ENCODE measurements around the gene CENPP.
"Not testable (repeated sequence)": the region's sequence is repeated elsewhere in the genome, so short reads cannot be mapped to it uniquely, and the experiment has no call there.

The CENPP gene

GRCh38 chr9:92563116-92564100 lies 237.7 kb downstream of the CENPP start:
- Histone ChIP-seq H3K4me1 (ENCODE audit: control insufficient read depth, insufficient read depth, low read length, poor library complexity, severe bottlenecking) (peaks cover 4% of the 10 kb centered on the region), H3K36me3 (ENCODE audit: control insufficient read depth, insufficient read depth, low read length) (no peaks in the 10 kb centered on the region), H3K27ac (ENCODE audit: low read depth, low read length, severe bottlenecking) (no peak overlapping the region), H3K9me3 (ENCODE audit: control insufficient read depth, low read length) (no peaks in the 10 kb centered on the region), H3K4me3 (ENCODE audit: extremely low read depth, insufficient read depth, low read length, poor library complexity, severe bottlenecking) (no peak overlapping the region)
- 100% methylated on average over 1 of the region's 3 CpGs for WGBS, 2 experiments (ENCODE audit: insufficient coverage in 2 of 2)

- Histone ChIP-seq H3K9me3 (ENCODE audit: control insufficient read depth, low read length) (no peaks in the 10 kb centered on the region), H3K36me3 (ENCODE audit: control insufficient read depth, insufficient read depth, low read length) (no peaks in the 10 kb centered on the region), H3K27ac (ENCODE audit: low read depth, low read length, severe bottlenecking) (no peak overlapping the region), H3K4me1 (ENCODE audit: control insufficient read depth, insufficient read depth, low read length, poor library complexity, severe bottlenecking) (peaks cover 4% of the 10 kb centered on the region), H3K4me3 (ENCODE audit: extremely low read depth, insufficient read depth, low read length, poor library complexity, severe bottlenecking) (no peak overlapping the region)
Observed at GRCh38 chr9:92564504-92564903, 238.8 kb downstream of the CENPP start.

- H3K4me1 ChIP-seq (ENCODE audit: control insufficient read depth, insufficient read depth, low read length, poor library complexity, severe bottlenecking), result peaks cover 4% of the 10 kb centered on the region
- no CpG with 5 or more reads among the region's 2 CpGs for WGBS, 2 experiments (ENCODE audit: insufficient coverage in 2 of 2)
- no peak overlapping the region for H3K27ac ChIP-seq (ENCODE audit: low read depth, low read length, severe bottlenecking)
- no peak overlapping the region for H3K4me3 ChIP-seq (ENCODE audit: extremely low read depth, insufficient read depth, low read length, poor library complexity, severe bottlenecking)
- no peaks in the 10 kb centered on the region for H3K9me3 ChIP-seq (ENCODE audit: control insufficient read depth, low read length)
- H3K36me3 ChIP-seq (ENCODE audit: control insufficient read depth, insufficient read depth, low read length), result no peaks in the 10 kb centered on the region
Observed at GRCh38 chr9:92564982-92565381, 239.2 kb downstream of the CENPP start.

GRCh38 chr9:92571871-92572270 lies 246.1 kb downstream of the CENPP start:
- not testable (repeated sequence) for H3K27ac ChIP-seq (ENCODE audit: low read depth, low read length, severe bottlenecking); H3K4me3 ChIP-seq (ENCODE audit: extremely low read depth, insufficient read depth, low read length, poor library complexity, severe bottlenecking); H3K9me3 ChIP-seq (ENCODE audit: control insufficient read depth, low read length); H3K36me3 ChIP-seq (ENCODE audit: control insufficient read depth, insufficient read depth, low read length); H3K4me1 ChIP-seq (ENCODE audit: control insufficient read depth, insufficient read depth, low read length, poor library complexity, severe bottlenecking)
- WGBS, 2 experiments (ENCODE audit: insufficient coverage in 2 of 2), result 67 to 100% methylated on average over 2 of the region's 2 CpGs

- not testable (repeated sequence) for H3K27ac ChIP-seq (ENCODE audit: low read depth, low read length, severe bottlenecking); H3K4me3 ChIP-seq (ENCODE audit: extremely low read depth, insufficient read depth, low read length, poor library complexity, severe bottlenecking); H3K9me3 ChIP-seq (ENCODE audit: control insufficient read depth, low read length); H3K4me1 ChIP-seq (ENCODE audit: control insufficient read depth, insufficient read depth, low read length, poor library complexity, severe bottlenecking); H3K36me3 ChIP-seq (ENCODE audit: control insufficient read depth, insufficient read depth, low read length)
- 95 to 99% methylated on average over 10 to 13 of the region's 14 CpGs for WGBS, 2 experiments (ENCODE audit: insufficient coverage in 2 of 2)
Observed at GRCh38 chr9:92573612-92574011, 247.9 kb downstream of the CENPP start.

GRCh38 chr9:92576175-92576574 lies 250.4 kb downstream of the CENPP start:
- Histone ChIP-seq H3K9me3 (ENCODE audit: control insufficient read depth, low read length) (no peaks in the 10 kb centered on the region), H3K4me3 (ENCODE audit: extremely low read depth, insufficient read depth, low read length, poor library complexity, severe bottlenecking) (no peak overlapping the region), H3K36me3 (ENCODE audit: control insufficient read depth, insufficient read depth, low read length) (no peaks in the 10 kb centered on the region), H3K4me1 (ENCODE audit: control insufficient read depth, insufficient read depth, low read length, poor library complexity, severe bottlenecking) (no peaks in the 10 kb centered on the region), H3K27ac (ENCODE audit: low read depth, low read length, severe bottlenecking) (no peak overlapping the region)
- no CpG with 5 or more reads among the region's 1 CpG for WGBS, 2 experiments (ENCODE audit: insufficient coverage in 2 of 2)

GRCh38 chr9:92589923-92590322 lies 264.2 kb downstream of the CENPP start:
- Histone ChIP-seq H3K4me3 (ENCODE audit: extremely low read depth, insufficient read depth, low read length, poor library complexity, severe bottlenecking) (no peak overlapping the region), H3K9me3 (ENCODE audit: control insufficient read depth, low read length) (no peaks in the 10 kb centered on the region), H3K4me1 (ENCODE audit: control insufficient read depth, insufficient read depth, low read length, poor library complexity, severe bottlenecking) (no peaks in the 10 kb centered on the region), H3K36me3 (ENCODE audit: control insufficient read depth, insufficient read depth, low read length) (no peaks in the 10 kb centered on the region), H3K27ac (ENCODE audit: low read depth, low read length, severe bottlenecking) (no peak overlapping the region)
- WGBS, 2 experiments (ENCODE audit: insufficient coverage in 2 of 2), result 100% methylated on average over 1 of the region's 1 CpG; no CpG with 5 or more reads in 1 of the 2 experiments

- no peaks in the 10 kb centered on the region for H3K9me3 ChIP-seq (ENCODE audit: control insufficient read depth, low read length)
- no peak overlapping the region for H3K4me3 ChIP-seq (ENCODE audit: extremely low read depth, insufficient read depth, low read length, poor library complexity, severe bottlenecking)
- H3K36me3 ChIP-seq (ENCODE audit: control insufficient read depth, insufficient read depth, low read length), result no peaks in the 10 kb centered on the region
- H3K27ac ChIP-seq (ENCODE audit: low read depth, low read length, severe bottlenecking), result no peak overlapping the region
- no peaks in the 10 kb centered on the region for H3K4me1 ChIP-seq (ENCODE audit: control insufficient read depth, insufficient read depth, low read length, poor library complexity, severe bottlenecking)
- 81 to 90% methylated on average over 2 to 3 of the region's 3 CpGs for WGBS, 2 experiments (ENCODE audit: insufficient coverage in 2 of 2)
Observed at GRCh38 chr9:92590377-92590776, 264.6 kb downstream of the CENPP start.

- 100% methylated on average over 1 of the region's 1 CpG; no CpG with 5 or more reads in 1 of the 2 experiments for WGBS, 2 experiments (ENCODE audit: insufficient coverage in 2 of 2)
- Histone ChIP-seq H3K9me3 (ENCODE audit: control insufficient read depth, low read length) (no peaks in the 10 kb centered on the region), H3K27ac (ENCODE audit: low read depth, low read length, severe bottlenecking) (no peak overlapping the region), H3K4me1 (ENCODE audit: control insufficient read depth, insufficient read depth, low read length, poor library complexity, severe bottlenecking) (no peaks in the 10 kb centered on the region), H3K4me3 (ENCODE audit: extremely low read depth, insufficient read depth, low read length, poor library complexity, severe bottlenecking) (no peak overlapping the region), H3K36me3 (ENCODE audit: control insufficient read depth, insufficient read depth, low read length) (no peaks in the 10 kb centered on the region)
Observed at GRCh38 chr9:92592537-92592936, 266.8 kb downstream of the CENPP start.

GRCh38 chr9:92592946-92593861 lies 267.5 kb downstream of the CENPP start:
- 94 to 100% methylated on average over 1 to 2 of the region's 7 CpGs for WGBS, 2 experiments (ENCODE audit: insufficient coverage in 2 of 2)
- Histone ChIP-seq H3K36me3 (ENCODE audit: control insufficient read depth, insufficient read depth, low read length) (no peaks in the 10 kb centered on the region), H3K4me3 (ENCODE audit: extremely low read depth, insufficient read depth, low read length, poor library complexity, severe bottlenecking) (no peak overlapping the region), H3K27ac (ENCODE audit: low read depth, low read length, severe bottlenecking) (no peak overlapping the region), H3K9me3 (ENCODE audit: control insufficient read depth, low read length) (no peaks in the 10 kb centered on the region), H3K4me1 (ENCODE audit: control insufficient read depth, insufficient read depth, low read length, poor library complexity, severe bottlenecking) (peaks cover 3% of the 10 kb centered on the region)
